HFFc6 (cell line): ENCODE measurements around the gene METTL1. TPM values are rescaled to one million over a fixed set of nuclear protein-coding genes. Genes with fewer than 3 reads are reported as not detected.

ENCODE experiments used
- DNase-seq: peaks from one replicate; pipeline ENCODE4 v3.0.0-alpha.2; 2018
- H3K27ac Mint-ChIP-seq: 2 replicates; pipeline ENCODE4 v1.8.0; 2020; ENCODE audit warnings: mild to moderate bottlenecking, mixed read lengths
- H3K27me3 Mint-ChIP-seq: 2 replicates; pipeline ENCODE4 v1.8.0; 2021; ENCODE audit warnings: mild to moderate bottlenecking, moderate library complexity, mixed read lengths; ENCODE audit not compliant: insufficient read depth
- H3K36me3 Mint-ChIP-seq: 2 replicates; pipeline ENCODE4 v1.8.0; 2021; ENCODE audit warnings: low read depth, mixed read lengths
- H3K4me1 Mint-ChIP-seq: 2 replicates; pipeline ENCODE4 v1.8.0; 2020; ENCODE audit warnings: low read depth, mixed read lengths
- H3K4me3 Mint-ChIP-seq: 2 replicates; pipeline ENCODE4 v1.8.0; 2020; ENCODE audit warnings: mild to moderate bottlenecking, moderate library complexity, mixed read lengths
- H3K9me3 Mint-ChIP-seq: 2 replicates; pipeline ENCODE4 v1.8.0; 2020; ENCODE audit warnings: mild to moderate bottlenecking, mixed read lengths
- CTCF ChIP-seq: fragments of 200-600 bp; sonication (generic); IDR thresholded peaks from 2 replicates; pipeline ENCODE4 v1.5.0; 2021; ENCODE audit warnings: antibody characterized with exemption, mild to moderate bottlenecking
- total RNA-seq, 6 experiments: library from RNA; stranded (reverse); fragmentation: NEBNext Ultra II Directional; extraction: Animal tissue kit (Norgen Biotek cat#: 25700); gene quantifications; 2 replicates in 1 of 6; 3 replicates in 5 of 6; pipeline ENCODE4 v1.2.3, GENCODE V29; 2021

The METTL1 gene
- total RNA-seq, 6 experiments from 2014 or later = 30.0 to 41.8 (median 36.0) TPM

- no peaks in the 10 kb centered on the region for H3K9me3 Mint-ChIP-seq
- TF ChIP-seq CTCF = no peak
- H3K27me3 Mint-ChIP-seq = no peaks in the 10 kb centered on the region
- H3K4me3 Mint-ChIP-seq = no peak overlapping the region
- no peak overlapping the region for H3K27ac Mint-ChIP-seq
- H3K4me1 Mint-ChIP-seq = peaks cover 32% of the 10 kb centered on the region
- H3K36me3 Mint-ChIP-seq = peaks cover 27% of the 10 kb centered on the region
- no peak for DNase-seq
These were observed 25.1 kb upstream of the METTL1 start for GRCh38 chr12:57796996-57797395.

- Mint-ChIP-seq H3K4me1 (peaks cover 32% of the 10 kb centered on the region), H3K36me3 (peaks cover 34% of the 10 kb centered on the region), H3K4me3 (peak overlapping the region; percentile 56), H3K9me3 (no peaks in the 10 kb centered on the region), H3K27me3 (no peaks in the 10 kb centered on the region), H3K27ac (peak overlapping the region; percentile 80)
- no peak for TF ChIP-seq CTCF
- peak; percentile 70 for DNase-seq
These were observed 23.4 kb upstream of the METTL1 start for GRCh38 chr12:57795354-57795753.

GRCh38 chr12:57793920-57794319, 22.0 kb upstream of the METTL1 start:
- Mint-ChIP-seq H3K27ac (peak overlapping the region; percentile 89), H3K27me3 (no peaks in the 10 kb centered on the region), H3K9me3 (no peaks in the 10 kb centered on the region), H3K4me3 (peak overlapping the region; percentile 16; the same call in 1 of the 2 replicates), H3K36me3 (peaks cover 28% of the 10 kb centered on the region), H3K4me1 (peaks cover 32% of the 10 kb centered on the region)
- DNase-seq = peak; percentile 81
- no peak for TF ChIP-seq CTCF

GRCh38 chr12:57783861-57784260, 12.0 kb upstream of the METTL1 start:
- no peaks in the 10 kb centered on the region for H3K9me3 Mint-ChIP-seq
- H3K36me3 Mint-ChIP-seq = peaks cover 24% of the 10 kb centered on the region
- H3K4me3 Mint-ChIP-seq = peak overlapping the region; percentile 72
- H3K4me1 Mint-ChIP-seq = peaks cover 22% of the 10 kb centered on the region
- no peak for DNase-seq
- peak overlapping the region; percentile 18; the same call in 1 of the 2 replicates for H3K27ac Mint-ChIP-seq
- H3K27me3 Mint-ChIP-seq = no peaks in the 10 kb centered on the region
- TF ChIP-seq CTCF = no peak

- peak overlapping the region; percentile 85 for H3K27ac Mint-ChIP-seq
- peaks cover 22% of the 10 kb centered on the region for H3K4me1 Mint-ChIP-seq
- TF ChIP-seq CTCF = no peak
- DNase-seq = no peak
- peak overlapping the region; percentile 97 for H3K4me3 Mint-ChIP-seq
- H3K27me3 Mint-ChIP-seq = peaks cover 2% of the 10 kb centered on the region; the same call in 1 of the 2 replicates
- H3K9me3 Mint-ChIP-seq = no peaks in the 10 kb centered on the region
- peaks cover 27% of the 10 kb centered on the region for H3K36me3 Mint-ChIP-seq
These were observed 11.5 kb upstream of the METTL1 start for GRCh38 chr12:57783466-57783801.
